ENCODE results near the gene PTPRE.

- no peak for TF ChIP-seq POLR2A (IDR thresholded peaks at IDR 0.05)
- TF ChIP-seq, protein P1, sequence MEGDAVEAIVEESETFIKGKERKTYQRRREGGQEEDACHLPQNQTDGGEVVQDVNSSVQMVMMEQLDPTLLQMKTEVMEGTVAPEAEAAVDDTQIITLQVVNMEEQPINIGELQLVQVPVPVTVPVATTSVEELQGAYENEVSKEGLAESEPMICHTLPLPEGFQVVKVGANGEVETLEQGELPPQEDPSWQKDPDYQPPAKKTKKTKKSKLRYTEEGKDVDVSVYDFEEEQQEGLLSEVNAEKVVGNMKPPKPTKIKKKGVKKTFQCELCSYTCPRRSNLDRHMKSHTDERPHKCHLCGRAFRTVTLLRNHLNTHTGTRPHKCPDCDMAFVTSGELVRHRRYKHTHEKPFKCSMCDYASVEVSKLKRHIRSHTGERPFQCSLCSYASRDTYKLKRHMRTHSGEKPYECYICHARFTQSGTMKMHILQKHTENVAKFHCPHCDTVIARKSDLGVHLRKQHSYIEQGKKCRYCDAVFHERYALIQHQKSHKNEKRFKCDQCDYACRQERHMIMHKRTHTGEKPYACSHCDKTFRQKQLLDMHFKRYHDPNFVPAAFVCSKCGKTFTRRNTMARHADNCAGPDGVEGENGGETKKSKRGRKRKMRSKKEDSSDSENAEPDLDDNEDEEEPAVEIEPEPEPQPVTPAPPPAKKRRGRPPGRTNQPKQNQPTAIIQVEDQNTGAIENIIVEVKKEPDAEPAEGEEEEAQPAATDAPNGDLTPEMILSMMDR (IDR thresholded peaks at IDR 0.05) = no peak
These were observed 4.4 kb downstream of the PTPRE start for GRCh38 chr10:127911218-127911866.
